ENCODE data around the gene KASH5. TPM values are rescaled to one million over a fixed set of nuclear protein-coding genes. Genes with fewer than 3 reads are reported as not detected.

The KASH5 gene
- polyA plus RNA-seq, 1 experiment: not detected

GRCh38 chr19:49391581-49392399, 3.7 kb downstream of the KASH5 start:
- ChIA-PET CTCF (interaction anchor here (0.7 to 3.7 kb wide), 21 partner anchors 8 to 166 kb away, joined by 3 to 18 read pairs (median 5); partner anchors contain the start of genes GFY, SLC17A7 and TEAD2), POLR2A (no interaction called here)
- no peak for DNase-seq (ENCODE audit: low read depth)
- Histone ChIP-seq H3K36me3 (ENCODE audit: control insufficient read depth, insufficient read depth, low read length) (no peaks in the 10 kb centered on the region), H3K27me3 (ENCODE audit: control insufficient read depth, insufficient read depth, low read length) (peaks cover 6% of the 10 kb centered on the region), H3K4me3 (ENCODE audit: low read depth, low read length) (no peak overlapping the region)
- TF ChIP-seq CTCF (IDR thresholded peaks at IDR 0.05; ENCODE audit: insufficient read depth, low read depth, low read length): peak; percentile 89

- H3K36me3 ChIP-seq (ENCODE audit: control insufficient read depth, insufficient read depth, low read length): no peaks in the 10 kb centered on the region
- ChIA-PET CTCF (interaction anchor here (1.0 to 2.0 kb wide), 3 partner anchors 12 to 51 kb away, joined by 4 to 6 read pairs (median 5); no protein-coding TSS in a partner anchor), POLR2A (no interaction called here)
- H3K27me3 ChIP-seq (ENCODE audit: control insufficient read depth, insufficient read depth, low read length): peaks cover 10% of the 10 kb centered on the region
- DNase-seq (ENCODE audit: low read depth): no peak
- H3K4me3 ChIP-seq (ENCODE audit: low read depth, low read length): no peak overlapping the region
- TF ChIP-seq CTCF (IDR thresholded peaks at IDR 0.05; ENCODE audit: insufficient read depth, low read depth, low read length): no peak
Measured at GRCh38 chr19:49393881-49394280, 5.8 kb downstream of the KASH5 start.

DNA sequence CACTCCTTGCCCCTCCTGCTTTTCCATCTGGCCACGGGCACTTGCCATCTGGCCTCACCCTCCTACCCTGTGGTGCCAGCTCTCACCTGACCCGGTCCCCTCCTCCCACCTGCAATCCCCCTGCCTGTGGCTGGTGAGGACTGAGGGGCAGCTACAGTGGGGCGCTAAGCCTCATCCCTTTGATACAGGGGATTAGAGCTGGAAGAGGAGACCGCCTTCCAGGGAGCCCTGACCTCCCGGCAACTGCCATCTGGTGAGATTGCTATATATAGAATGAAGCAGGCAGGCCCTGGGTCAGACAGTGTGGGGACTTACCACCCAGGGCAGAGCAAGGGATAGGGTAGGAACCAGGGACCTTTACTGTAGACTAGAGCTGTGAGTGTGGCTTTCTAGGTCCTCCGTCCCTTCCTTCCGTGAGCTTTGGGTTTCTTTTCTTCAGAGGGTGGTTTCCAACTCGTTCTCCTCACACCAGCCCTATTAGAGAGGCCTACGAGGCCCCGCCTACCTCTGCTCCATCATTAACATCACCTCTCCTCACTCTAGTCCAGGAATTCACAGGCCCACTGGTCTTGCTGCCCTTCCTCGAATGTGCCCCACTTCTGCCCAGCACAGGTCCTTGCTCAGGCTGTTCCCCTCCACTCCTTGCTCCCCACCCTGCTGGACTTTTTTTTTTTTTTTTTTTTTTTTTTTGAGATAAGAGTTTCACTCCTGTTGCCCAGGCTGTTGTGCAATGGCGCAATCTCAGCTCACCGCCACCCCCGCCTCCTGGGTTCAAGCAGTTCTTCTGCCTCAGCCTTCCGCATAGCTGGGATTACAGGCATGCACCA, 7.7 kb downstream of the KASH5 start:
- Histone ChIP-seq H3K36me3 (ENCODE audit: control insufficient read depth, insufficient read depth, low read length) (no peaks in the 10 kb centered on the region), H3K4me3 (ENCODE audit: low read depth, low read length) (no peak overlapping the region), H3K27me3 (ENCODE audit: control insufficient read depth, insufficient read depth, low read length) (peaks cover 12% of the 10 kb centered on the region)
- no peak for TF ChIP-seq CTCF (IDR thresholded peaks at IDR 0.05; ENCODE audit: insufficient read depth, low read depth, low read length)
- ChIA-PET CTCF (interaction anchor here (0.6 to 1.5 kb wide), 3 partner anchors 78 to 170 kb away, joined by 3 read pairs; no protein-coding TSS in a partner anchor), POLR2A (no interaction called here)
- DNase-seq (ENCODE audit: low read depth): no peak

GRCh38 chr19:49396738-49397505, 8.9 kb downstream of the KASH5 start:
- peaks cover 14% of the 10 kb centered on the region for H3K27me3 ChIP-seq (ENCODE audit: control insufficient read depth, insufficient read depth, low read length)
- no peak for DNase-seq (ENCODE audit: low read depth)
- TF ChIP-seq CTCF (IDR thresholded peaks at IDR 0.05; ENCODE audit: insufficient read depth, low read depth, low read length): no peak
- no peaks in the 10 kb centered on the region for H3K36me3 ChIP-seq (ENCODE audit: control insufficient read depth, insufficient read depth, low read length)
- POLR2A ChIA-PET: no interaction called here
- CTCF ChIA-PET: no interaction called here
- no peak overlapping the region for H3K4me3 ChIP-seq (ENCODE audit: low read depth, low read length)

Data from BJ (cell line).